ENCODE measurements around the gene BCL2L12. TPM values are rescaled to one million over a fixed set of nuclear protein-coding genes. Genes with fewer than 3 reads are reported as not detected.
A peak's percentile ranks its signal among the peaks of the same experiment; 100 is the strongest.
"Not testable (repeated sequence)": the region's sequence is repeated elsewhere in the genome, so short reads cannot be mapped to it uniquely, and the experiment has no call there.

Gene BCL2L12
- total and polyA plus RNA-seq, 5 experiments from 2014 or later = 19.3 to 24.0 (median 20.6) TPM

DNA sequence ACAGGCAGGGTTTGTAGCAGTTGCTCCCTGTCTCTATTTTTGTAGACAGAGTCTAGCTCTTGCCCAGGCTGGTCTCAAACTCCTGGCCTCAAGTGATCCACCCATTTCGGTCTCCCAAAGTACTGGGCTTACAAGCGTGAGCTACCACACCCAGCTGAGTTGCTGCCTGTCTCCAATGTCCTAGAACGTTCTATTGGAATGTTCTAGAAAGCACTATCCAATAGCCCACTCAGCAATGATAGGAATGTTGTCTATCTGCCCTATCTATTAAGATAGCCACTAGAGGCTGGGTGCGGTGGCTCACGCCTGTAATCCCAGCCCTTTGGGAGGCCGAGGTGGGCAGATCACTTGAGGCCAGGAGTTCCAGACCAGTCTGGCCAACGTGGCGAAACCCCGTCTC is 32.5 kb upstream of the BCL2L12 start:
- H3K4me3 Mint-ChIP-seq, DNase-seq, H3K27me3 Mint-ChIP-seq, POLR2A ChIA-PET, ATAC-seq, H3K9me3 Mint-ChIP-seq, H3K36me3 Mint-ChIP-seq, H3K27ac Mint-ChIP-seq: not testable (repeated sequence)
- H3K4me1 Mint-ChIP-seq = peaks cover 4 to 14% (median 10%) of the 10 kb centered on the region in 4 donors

DNA sequence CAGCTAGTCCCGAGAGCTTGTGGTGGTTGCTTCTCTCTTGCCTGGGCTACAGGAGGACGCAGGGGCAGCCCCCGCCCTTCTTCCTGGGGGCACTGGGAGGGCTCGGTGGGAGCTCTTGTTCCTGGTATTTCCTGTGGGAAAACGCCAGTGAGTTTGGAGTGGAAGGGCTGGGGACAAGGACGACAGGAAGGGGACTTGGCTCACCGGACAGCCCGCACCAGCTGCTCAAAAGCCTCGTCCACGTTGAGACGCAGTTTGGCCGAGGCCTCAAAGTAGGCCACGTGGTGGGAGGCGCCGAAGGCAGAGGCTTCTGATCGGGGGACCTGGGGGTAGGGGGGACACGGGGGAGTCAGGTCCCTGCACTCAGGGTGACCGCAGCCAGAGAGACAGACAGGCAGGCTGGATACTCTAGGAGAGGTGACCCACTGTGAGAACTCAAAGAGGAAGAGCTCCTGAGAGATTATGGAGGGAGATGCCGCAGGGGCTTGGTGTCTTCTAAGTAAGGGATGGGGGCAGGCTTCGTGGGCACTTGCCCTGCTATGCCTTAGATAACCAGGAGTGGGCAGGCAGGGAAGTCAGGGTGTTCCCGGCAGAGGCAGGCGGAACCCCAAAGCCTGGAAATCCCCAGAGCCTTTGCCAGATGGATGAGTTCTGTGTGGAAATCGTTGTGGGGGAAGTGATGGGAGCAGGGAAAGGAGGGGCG is 30.1 kb upstream of the BCL2L12 start:
- Mint-ChIP-seq H3K36me3 (no peaks in the 10 kb centered on the region), H3K4me1 (peaks cover 21 to 30% (median 27%) of the 10 kb centered on the region in 4 donors), H3K9me3 (no peaks in the 10 kb centered on the region), H3K27me3 (no peaks in the 10 kb centered on the region), H3K4me3 (no peak overlapping the region), H3K27ac (peak overlapping the region in 6 of 10 donors; percentile 53 to 86 (median 69))
- POLR2A ChIA-PET = interaction anchor here (0.6 kb wide), 2 partner anchors 16 to 218 kb away, joined by 3 read pairs; no protein-coding TSS in a partner anchor
- ATAC-seq = no peak
- no peak for DNase-seq

DNA sequence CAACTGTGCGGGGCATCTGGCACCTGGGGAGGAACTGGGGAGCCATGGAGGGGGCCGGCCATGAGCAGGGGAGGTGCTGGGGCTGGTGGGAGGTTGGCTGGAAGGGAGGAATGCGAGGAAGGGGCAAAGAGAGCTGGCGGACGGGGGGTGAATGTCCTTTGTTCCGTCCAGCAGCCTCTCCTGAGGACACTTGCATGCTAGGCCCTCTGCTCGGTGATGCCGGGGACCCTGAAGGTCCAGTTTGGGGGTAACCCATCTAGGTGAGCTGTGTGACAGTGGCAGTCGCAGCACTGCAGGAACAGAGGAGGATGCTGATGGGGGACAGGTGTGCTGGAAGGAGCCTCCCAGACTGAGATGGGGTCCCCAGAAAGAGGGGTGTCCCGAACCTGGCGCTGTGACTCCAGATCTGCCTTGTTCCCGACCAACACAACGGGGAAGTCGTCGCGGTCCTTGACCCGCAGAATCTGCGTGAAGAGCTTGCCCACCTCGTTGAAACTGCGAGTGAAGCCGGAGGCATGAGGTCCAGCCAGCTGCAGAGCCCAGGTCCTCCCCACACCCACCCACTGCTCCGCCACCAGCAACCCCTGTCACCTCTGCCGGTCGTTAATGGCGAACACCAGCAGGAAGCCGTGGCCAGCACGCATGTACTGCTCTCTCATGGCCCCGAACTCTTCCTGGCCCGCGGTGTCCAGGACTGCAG is 29.4 kb upstream of the BCL2L12 start:
- Mint-ChIP-seq H3K9me3 (no peaks in the 10 kb centered on the region), H3K27ac (peak overlapping the region in 8 of 10 donors; percentile 22 to 81 (median 56)), H3K4me1 (peaks cover 24 to 37% (median 29%) of the 10 kb centered on the region in 4 donors), H3K27me3 (no peaks in the 10 kb centered on the region), H3K4me3 (no peak overlapping the region), H3K36me3 (no peaks in the 10 kb centered on the region)
- no peak for DNase-seq
- POLR2A ChIA-PET = interaction anchor here (0.6 kb wide), 1 partner anchor 17 kb away, joined by 3 read pairs; no protein-coding TSS in a partner anchor
- ATAC-seq = no peak

DNA sequence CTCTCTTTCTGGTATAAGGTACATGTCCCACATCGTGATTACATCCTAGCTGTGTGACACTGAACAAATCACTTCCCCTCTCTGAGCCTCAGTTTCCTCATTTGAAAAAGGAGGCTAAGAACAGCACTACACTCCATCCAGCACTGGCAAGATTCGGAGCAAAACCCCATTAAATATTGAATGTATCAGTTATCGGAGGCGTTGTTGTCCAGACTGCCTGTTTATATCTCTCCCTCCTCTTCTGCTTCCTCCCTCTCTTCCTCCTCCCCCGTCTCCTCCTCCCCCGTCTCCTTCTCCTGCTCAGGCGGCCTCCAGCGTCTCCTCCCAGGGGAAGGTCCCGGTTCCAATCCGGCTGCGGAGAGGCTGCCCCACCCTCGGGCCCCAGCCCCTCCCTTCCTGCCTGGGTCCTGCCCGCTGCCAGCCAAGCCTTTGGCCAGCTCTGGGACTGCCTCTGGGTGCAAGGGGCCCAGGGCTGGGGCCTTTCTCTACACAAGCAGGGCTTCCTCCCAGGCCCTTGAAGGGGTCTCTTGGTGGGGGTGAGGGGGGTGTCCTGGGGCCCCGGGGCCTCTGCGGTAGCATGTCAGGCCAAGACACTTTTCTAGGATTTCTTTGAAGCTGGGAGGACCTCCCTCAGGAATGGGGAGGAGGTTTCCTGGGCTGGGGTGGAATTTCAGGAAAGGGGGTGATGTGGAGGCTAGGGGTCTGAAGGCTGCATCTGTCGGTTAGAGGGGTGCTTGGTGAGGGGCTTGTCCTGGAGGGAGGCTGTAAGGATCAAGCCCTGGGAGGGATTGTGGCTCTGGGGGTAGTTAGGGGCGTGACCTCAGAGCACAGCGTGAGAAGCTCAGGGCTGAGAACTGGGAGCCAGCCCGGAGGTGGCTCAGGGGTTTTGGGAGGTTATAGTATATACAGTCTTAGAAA is 27.7 kb upstream of the BCL2L12 start:
- Mint-ChIP-seq H3K27me3 (no peaks in the 10 kb centered on the region), H3K4me3 (peak overlapping the region; percentile 33 to 97 (median 71)), H3K9me3 (no peaks in the 10 kb centered on the region), H3K27ac (peak overlapping the region in 9 of 10 donors; percentile 18 to 93 (median 76)), H3K36me3 (no peaks in the 10 kb centered on the region), H3K4me1 (peaks cover 32 to 49% (median 41%) of the 10 kb centered on the region in 4 donors)
- ATAC-seq (no peak), DNase-seq (no peak)
- POLR2A ChIA-PET = interaction anchor here (1.0 to 7.8 kb wide), 4 partner anchors 26 to 57 kb away, joined by 3 to 180 read pairs (median 54); partner anchors contain the start of genes BCL2L12, IRF3, PRMT1 and PRR12

DNA sequence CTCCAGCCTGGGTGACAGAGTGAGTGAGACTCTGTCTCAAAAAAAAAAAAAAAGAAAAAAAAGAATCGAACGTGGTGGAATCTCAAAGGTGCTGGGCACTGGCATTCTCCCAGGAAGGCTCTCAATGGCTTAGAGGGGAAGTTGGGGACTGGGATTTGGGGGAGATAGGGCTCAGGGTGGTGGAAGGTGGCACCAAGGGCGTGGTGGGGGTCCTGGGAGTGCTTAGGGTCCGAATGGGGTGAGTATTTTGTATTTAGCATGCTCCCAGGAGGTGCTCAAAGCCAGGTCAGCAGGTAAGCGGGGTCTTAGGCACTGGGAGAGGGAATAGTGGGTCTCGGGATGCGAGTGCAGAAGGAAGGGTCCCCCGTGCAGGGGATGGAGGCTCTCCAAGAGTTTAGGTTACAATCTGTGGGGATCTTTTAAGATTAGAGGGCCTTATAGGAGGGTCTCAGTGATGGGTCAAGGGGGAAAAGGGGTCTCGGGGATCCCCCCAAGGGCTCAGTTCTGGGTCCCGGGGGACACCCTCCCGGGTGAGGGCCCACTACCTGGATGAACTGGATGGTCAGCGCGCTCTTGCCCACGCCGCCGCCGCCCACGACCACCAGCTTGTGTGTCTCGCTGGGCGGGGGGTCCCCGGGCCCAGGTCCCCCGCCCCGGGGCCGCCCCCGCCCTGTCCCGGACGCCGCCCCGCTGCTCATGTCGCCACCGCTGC is 26.2 kb upstream of the BCL2L12 start:
- no peaks in the 10 kb centered on the region for H3K27me3 Mint-ChIP-seq
- no peaks in the 10 kb centered on the region for H3K9me3 Mint-ChIP-seq
- POLR2A ChIA-PET = interaction anchor here (0.6 to 7.8 kb wide), 29 partner anchors 8 to 1276 kb away, joined by 3 to 180 read pairs (median 4); partner anchors contain the start of genes AKT1S1, ATF5, BCL2L12 and IRF3
- H3K27ac Mint-ChIP-seq = peak overlapping the region; percentile 48 to 99 (median 97)
- ATAC-seq (no peak), DNase-seq (peak in 2 of 10 donors; percentile 17 to 22)
- no peaks in the 10 kb centered on the region for H3K36me3 Mint-ChIP-seq
- peaks cover 43 to 63% (median 56%) of the 10 kb centered on the region in 4 donors for H3K4me1 Mint-ChIP-seq
- H3K4me3 Mint-ChIP-seq = peak overlapping the region; percentile 87 to 98 (median 94)

DNA sequence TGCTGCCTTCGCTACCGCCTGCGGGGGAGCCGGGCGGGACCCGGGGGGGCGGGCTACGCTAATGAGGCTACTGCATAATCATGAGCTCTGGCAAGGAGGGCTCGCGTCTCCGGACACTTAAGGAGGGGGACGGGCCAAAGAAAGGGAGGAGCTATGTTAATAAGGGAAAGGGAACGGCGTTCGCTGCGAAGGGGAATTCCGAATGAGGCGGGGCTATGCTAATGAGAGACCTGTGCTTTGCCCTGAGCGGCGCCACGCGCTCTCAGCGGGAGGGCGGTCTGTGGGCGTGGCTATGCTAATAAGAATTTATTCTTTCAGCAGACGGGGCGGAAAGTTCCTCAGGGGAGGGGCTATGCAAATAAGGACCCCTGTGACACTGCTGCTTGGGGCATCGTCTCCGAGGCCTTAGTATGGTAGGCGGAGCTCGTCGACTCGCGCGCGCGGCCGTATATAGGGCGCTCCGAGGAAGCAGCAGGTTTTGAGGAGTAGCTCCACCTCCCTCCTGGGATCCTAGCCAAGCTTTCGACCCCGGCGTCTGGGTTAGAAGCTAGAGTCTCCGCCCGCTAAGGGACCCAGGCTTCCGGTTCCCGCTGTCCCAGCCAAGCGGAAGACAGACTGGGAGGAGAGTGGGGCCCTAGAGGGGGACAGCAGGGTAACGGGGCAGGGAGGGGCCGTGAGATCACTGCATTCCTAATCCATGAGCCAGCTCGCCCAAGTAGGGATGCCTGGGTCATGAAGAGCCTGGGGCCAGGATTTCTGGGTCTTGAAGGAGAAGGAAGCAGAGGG is 25.4 kb upstream of the BCL2L12 start, which contains the start of gene RRAS:
Gene RRAS (minus strand): TSS at position 31 of the 786 bp plus-strand sequence. CDS start 45 bp downstream, outside the sequence.
- ATAC-seq = peak; percentile 67 to 73

DNA sequence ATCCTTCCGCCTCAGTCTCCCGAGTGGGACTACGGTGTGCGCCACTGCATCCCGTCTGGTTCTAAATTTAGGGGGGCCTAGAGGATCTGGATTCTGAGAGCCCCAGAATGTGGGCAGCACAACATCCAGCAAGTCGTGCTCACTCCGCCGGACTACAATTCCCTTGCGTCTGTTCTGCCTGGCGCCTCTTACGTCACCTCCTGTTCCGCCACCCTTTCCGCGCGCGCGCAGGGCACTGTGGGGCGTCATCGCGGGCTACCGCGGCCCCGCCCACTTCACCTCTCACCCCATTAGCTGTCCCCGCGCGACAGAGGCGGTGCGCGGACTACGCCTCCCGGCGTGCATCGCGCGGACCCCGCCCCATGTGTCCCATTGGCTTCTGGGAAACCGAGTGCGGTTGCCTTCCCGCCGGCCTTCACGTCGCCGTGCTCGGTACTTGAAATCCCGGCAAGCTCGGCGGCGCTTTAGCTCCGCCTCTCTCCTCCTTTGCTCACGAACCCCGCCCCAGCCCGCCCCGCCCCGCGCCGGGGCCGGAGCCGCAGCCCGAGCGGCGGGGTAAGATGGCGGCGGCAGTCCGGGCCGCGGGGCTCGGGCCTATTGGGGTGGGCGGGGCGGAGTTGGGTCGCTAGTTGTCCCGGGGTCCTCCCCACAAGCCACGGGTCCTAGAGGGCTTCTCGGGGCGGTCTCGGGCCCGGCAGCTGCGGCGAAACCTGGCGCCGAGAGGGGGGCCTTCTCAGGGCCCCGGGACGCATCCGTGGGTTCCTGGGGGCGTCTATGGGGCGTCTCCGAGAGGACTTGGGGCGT is 23.8 kb upstream of the BCL2L12 start, which contains the start of gene SCAF1:
Gene SCAF1 (plus strand): TSS at position 522 of the 804 bp plus-strand sequence. CDS start 2,818 bp downstream, outside the sequence.
- Mint-ChIP-seq H3K27ac (peak within 1 kb of the TSS; percentile 94 to 99 (median 97)), H3K4me1 (peaks cover 47 to 75% (median 63%) of the 10 kb centered on the region in 4 donors), H3K27me3 (no peaks in the 10 kb centered on the region), H3K4me3 (peak within 1 kb of the TSS; percentile 87 to 98 (median 95)), H3K36me3 (peaks cover 0 to 14% (median under 1%) of the 10 kb centered on the region in 3 donors), H3K9me3 (no peaks in the 10 kb centered on the region)
- POLR2A ChIA-PET = interaction anchor here (0.6 to 7.8 kb wide), 20 partner anchors 10 to 307 kb away, joined by 3 to 180 read pairs (median 4); partner anchors contain the start of genes AKT1S1, BCL2L12, CD37 and IRF3
- ATAC-seq = peak; percentile 65 to 69
- DNase-seq = peak; percentile 96 to 100 (median 99)

More for the DNA sequence above, 25.4 kb upstream of the BCL2L12 start, which contains the start of gene RRAS:
- peak within 1 kb of the TSS; percentile 87 to 98 (median 94) for H3K4me3 Mint-ChIP-seq
- POLR2A ChIA-PET = interaction anchor here (0.5 to 7.8 kb wide), 36 partner anchors 8 to 1276 kb away, joined by 3 to 180 read pairs (median 4); partner anchors contain the start of genes AKT1S1, ALDH16A1, ATF5 and BCL2L12
- no peaks in the 10 kb centered on the region for H3K9me3 Mint-ChIP-seq
- H3K27me3 Mint-ChIP-seq = no peaks in the 10 kb centered on the region
- peak; percentile 94 to 100 (median 99) for DNase-seq
- H3K27ac Mint-ChIP-seq = peak within 1 kb of the TSS; percentile 94 to 99 (median 97)
- peaks cover 45 to 68% (median 58%) of the 10 kb centered on the region in 4 donors for H3K4me1 Mint-ChIP-seq
- no peaks in the 10 kb centered on the region for H3K36me3 Mint-ChIP-seq

DNA sequence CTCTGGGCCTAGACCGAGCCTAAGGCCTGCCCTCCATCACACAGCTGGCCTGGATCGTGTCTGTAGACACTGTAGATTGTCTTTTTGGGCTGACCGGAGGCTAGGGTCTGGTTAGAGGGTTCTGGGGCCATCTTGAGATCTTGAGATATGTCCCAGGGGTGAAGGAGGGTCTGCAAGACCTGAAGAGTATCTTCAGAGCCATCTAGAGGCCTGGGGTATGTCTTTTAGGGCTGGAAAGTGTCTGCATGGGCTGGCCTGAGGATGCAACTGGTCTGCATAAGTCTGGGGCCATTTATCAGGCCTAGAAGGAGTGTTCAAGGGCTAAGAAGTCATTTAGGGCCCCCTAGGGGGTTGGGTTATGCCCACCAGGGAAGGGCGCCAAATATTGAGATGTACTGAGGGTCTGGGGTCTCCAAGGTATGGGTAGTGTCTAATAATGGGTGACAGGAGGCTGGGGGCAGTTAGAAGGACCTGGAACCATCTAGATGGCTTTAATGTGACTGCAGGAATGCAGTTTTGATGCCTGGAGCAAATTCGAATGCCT is 23.2 kb upstream of the BCL2L12 start:
- Mint-ChIP-seq H3K27ac (peak overlapping the region; percentile 89 to 99 (median 97)), H3K4me3 (peak overlapping the region; percentile 87 to 98 (median 95)), H3K36me3 (peaks cover 0 to 20% (median 3%) of the 10 kb centered on the region in 3 donors), H3K4me1 (peaks cover 47 to 74% (median 64%) of the 10 kb centered on the region in 4 donors), H3K27me3 (no peaks in the 10 kb centered on the region), H3K9me3 (no peaks in the 10 kb centered on the region)
- POLR2A ChIA-PET = interaction anchor here (0.6 to 7.8 kb wide), 15 partner anchors 13 to 234 kb away, joined by 3 to 180 read pairs (median 6); partner anchors contain the start of genes AKT1S1, BCL2L12, IRF3 and NOSIP
- DNase-seq (no peak), ATAC-seq (no peak)

DNA sequence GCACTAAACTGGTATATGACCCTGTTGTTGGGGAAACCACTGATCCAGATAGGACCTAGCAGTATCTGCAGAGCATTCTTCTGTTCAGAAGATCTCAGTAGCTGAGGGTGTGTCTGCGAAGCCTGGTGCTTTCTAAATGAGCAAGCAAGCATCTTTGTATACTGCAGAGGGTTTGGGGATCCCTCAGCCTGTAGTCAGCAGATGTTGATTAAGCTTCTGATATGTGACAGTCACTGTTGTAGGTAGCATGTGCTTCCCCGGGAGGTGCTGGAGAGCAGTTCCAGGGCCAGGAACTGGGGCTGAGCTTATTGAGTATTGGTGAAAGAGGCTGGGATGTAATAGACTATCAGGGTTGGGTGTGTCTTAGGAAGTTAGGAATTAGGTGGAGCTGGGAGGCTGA is 22.3 kb upstream of the BCL2L12 start:
- ATAC-seq (no peak), DNase-seq (no peak)
- H3K9me3 Mint-ChIP-seq = no peaks in the 10 kb centered on the region
- no peaks in the 10 kb centered on the region for H3K27me3 Mint-ChIP-seq
- peak overlapping the region; percentile 72 to 98 (median 94) for H3K4me3 Mint-ChIP-seq
- peak overlapping the region; percentile 32 to 97 (median 96) for H3K27ac Mint-ChIP-seq
- POLR2A ChIA-PET = interaction anchor here (0.9 to 7.8 kb wide), 6 partner anchors 20 to 93 kb away, joined by 3 to 180 read pairs (median 4); partner anchors contain the start of genes BCL2L12, IRF3, NOSIP and PRMT1
- H3K36me3 Mint-ChIP-seq = peaks cover 0 to 26% (median 3%) of the 10 kb centered on the region in 3 donors
- peaks cover 41 to 65% (median 58%) of the 10 kb centered on the region in 4 donors for H3K4me1 Mint-ChIP-seq
